GM23248 (cell line): ENCODE measurements around the gene POM121C. TPM values are rescaled to one million over a fixed set of nuclear protein-coding genes. Genes with fewer than 3 reads are reported as not detected.
"Not testable (repeated sequence)": the region's sequence is repeated elsewhere in the genome, so short reads cannot be mapped to it uniquely, and the experiment has no call there.

Experiments
- DNase-seq: peaks from one replicate; pipeline ENCODE4 v3.0.0-alpha.2; 2015
- H2AFZ ChIP-seq: fragments of 200-600 bp; sonication (generic); 2 replicates; pipeline ENCODE4 v1.6.1; 2016; ENCODE audit warnings: antibody characterized with exemption
- H3F3A ChIP-seq: fragments of 200-600 bp; sonication (generic); 2 replicates; pipeline ENCODE4 v1.6.1; 2016; ENCODE audit warnings: mild to moderate bottlenecking, antibody characterized with exemption, mixed run types; ENCODE audit not compliant: insufficient read depth
- H3K27ac ChIP-seq: fragments of 200-600 bp; sonication (generic); 2 replicates; pipeline ENCODE4 v1.5.1; 2016; ENCODE audit warnings: mild to moderate bottlenecking
- H3K27me3 ChIP-seq: fragments of 200-600 bp; sonication (generic); replicated peaks from 2 replicates; pipeline ENCODE4 v1.6.1; 2016; ENCODE audit warnings: mild to moderate bottlenecking; ENCODE audit not compliant: insufficient read depth
- H3K36me3 ChIP-seq: fragments of 200-600 bp; sonication (generic); 2 replicates; pipeline ENCODE4 v1.6.1; 2016; ENCODE audit warnings: low read depth, mild to moderate bottlenecking
- H3K4me1 ChIP-seq: fragments of 200-600 bp; sonication (generic); 2 replicates; pipeline ENCODE4 v1.6.1; 2016; ENCODE audit warnings: mild to moderate bottlenecking; ENCODE audit not compliant: insufficient read depth
- H3K4me2 ChIP-seq: fragments of 200-600 bp; sonication (generic); one replicate; pipeline ENCODE4 v1.6.1; 2016; ENCODE audit warnings: mild to moderate bottlenecking; ENCODE audit not compliant: unreplicated experiment
- H3K4me3 ChIP-seq: fragments of 200-600 bp; sonication (generic); 2 replicates; pipeline ENCODE4 v1.5.1; 2016; ENCODE audit warnings: mild to moderate bottlenecking
- H3K79me2 ChIP-seq: fragments of 200-600 bp; sonication (generic); 2 replicates; pipeline ENCODE4 v1.6.1; 2016; ENCODE audit warnings: mild to moderate bottlenecking; ENCODE audit not compliant: insufficient read depth
- H3K9ac ChIP-seq: fragments of 200-600 bp; sonication (generic); 2 replicates; pipeline ENCODE4 v1.6.1; 2016; ENCODE audit warnings: mild to moderate bottlenecking
- H3K9me2 ChIP-seq: fragments of 200-600 bp; sonication (generic); 2 replicates; pipeline ENCODE4 v1.6.1; 2016; ENCODE audit warnings: mixed run types, mild to moderate bottlenecking, moderate library complexity; ENCODE audit not compliant: insufficient read depth
- H3K9me3 ChIP-seq: fragments of 200-600 bp; sonication (generic); one replicate; pipeline ENCODE4 v1.6.1; 2017; ENCODE audit warnings: low read depth
- H4K20me1 ChIP-seq: fragments of 200-600 bp; sonication (generic); 2 replicates; pipeline ENCODE4 v1.6.0; 2016; ENCODE audit not compliant: insufficient read depth
- WGBS, 2 experiments: methylation state at CpG; one replicate each; pipeline ENCODE4 v1.1.6; 2015 to 2017; ENCODE audit warnings: low lambda C conversion rate in 2 of 2, low coverage in 1 of 2; ENCODE audit errors: missing lambda C conversion rate in 2 of 2; 5-methylcytosine and 5-hydroxymethylcytosine counted together
- in situ Hi-C: fragments of 300-500 bp; cut with MboI; formaldehyde crosslinking; loops from 2 replicates; pipeline ENCODE4 v1.15.0; 2020
- polyA plus RNA-seq: library from polyadenylated mRNA; unstranded; fragments of >200 nt; fragmentation: Nextera tagmentation; extraction: Ambion mirVana; gene quantifications from 2 replicates; pipeline ENCODE4 v1.2.1, GENCODE V29; 2016
- total RNA-seq: library from RNA; depleted of rRNA; stranded (reverse); fragments of >200 nt; shearing (Covaris generic); gene quantifications from 2 replicates; pipeline ENCODE4 v1.2.3, GENCODE V29; 2014

The POM121C gene
- total and polyA plus RNA-seq, 2 experiments from 2014 or later = 14.9 to 27.7 TPM

DNA sequence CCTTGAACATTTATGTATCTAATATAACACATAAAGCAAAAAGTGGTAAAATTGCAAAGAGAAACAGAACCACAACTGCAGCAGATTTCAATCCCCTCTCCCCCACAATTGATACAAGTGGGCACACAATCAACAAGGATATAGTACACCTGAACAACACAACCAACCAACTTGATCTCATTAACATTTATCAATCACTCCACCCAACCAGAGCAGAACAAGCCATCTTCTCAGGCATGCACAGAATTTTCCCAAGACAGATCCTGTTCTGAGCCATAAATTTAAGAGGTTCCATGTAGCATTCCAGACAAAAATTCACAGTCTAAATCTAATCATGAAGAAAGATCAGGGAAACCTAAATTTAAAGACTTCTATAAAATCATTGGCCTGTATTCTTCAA, 5.8 kb downstream of the POM121C start:
- H3K4me1 ChIP-seq, H3K9me3 ChIP-seq, H3K4me3 ChIP-seq, H3K27ac ChIP-seq, DNase-seq, H2AFZ ChIP-seq, H3K9ac ChIP-seq, H3K27me3 ChIP-seq, H3F3A ChIP-seq, H3K4me2 ChIP-seq, in situ Hi-C loops, H4K20me1 ChIP-seq, H3K9me2 ChIP-seq, H3K36me3 ChIP-seq: not testable (repeated sequence)
- H3K79me2 ChIP-seq = peaks cover 80% of the 10 kb centered on the region

DNA sequence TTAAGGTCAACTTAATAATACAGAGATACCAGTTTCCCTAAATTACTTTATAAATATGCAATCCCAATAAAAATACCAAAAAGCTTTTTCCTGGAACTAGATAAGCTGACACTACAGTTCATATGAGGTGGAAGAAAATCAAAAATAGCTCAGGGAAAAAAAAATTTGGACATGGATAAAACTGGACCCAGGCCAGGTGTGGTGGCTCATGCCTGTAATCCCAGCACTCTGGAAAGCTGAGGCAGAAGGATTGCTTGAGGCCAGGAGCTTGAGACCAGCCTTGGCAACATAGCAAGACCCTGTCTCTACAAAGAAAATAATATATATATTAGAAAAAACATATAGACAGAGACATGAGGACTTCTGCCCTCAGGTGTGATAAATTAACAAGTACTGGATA, 8.6 kb downstream of the POM121C start:
- H3K27ac ChIP-seq, H3K9me3 ChIP-seq, H3F3A ChIP-seq, H3K4me3 ChIP-seq, DNase-seq, H3K27me3 ChIP-seq, H4K20me1 ChIP-seq, H3K9ac ChIP-seq, in situ Hi-C loops, H3K9me2 ChIP-seq, H2AFZ ChIP-seq, H3K4me2 ChIP-seq, H3K4me1 ChIP-seq: not testable (repeated sequence)
- H3K36me3 ChIP-seq = peaks cover 15% of the 10 kb centered on the region; the same call in 1 of the 2 replicates
- peaks cover 51% of the 10 kb centered on the region for H3K79me2 ChIP-seq

DNA sequence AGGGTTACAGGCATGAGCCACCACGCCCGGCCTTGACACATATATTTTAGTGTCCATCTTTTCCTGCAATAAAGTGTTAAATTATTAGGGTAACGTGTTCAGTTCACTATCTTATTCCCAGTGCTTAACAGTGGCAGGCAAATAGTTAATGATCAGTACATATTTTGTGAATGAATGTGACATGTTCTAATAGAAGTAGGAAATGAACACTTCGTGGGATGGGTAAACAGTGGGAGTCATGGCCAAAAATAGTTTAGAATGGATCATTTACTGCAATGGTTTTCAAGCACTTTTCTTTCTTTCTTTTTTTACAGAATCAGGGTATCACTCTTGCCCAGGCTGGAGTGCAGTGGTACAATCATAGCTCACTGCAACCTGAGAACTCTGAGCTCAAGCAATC, 15.9 kb downstream of the POM121C start:
- DNase-seq, H3K4me2 ChIP-seq, H3K4me3 ChIP-seq, H3K9me3 ChIP-seq, H4K20me1 ChIP-seq, H3K27ac ChIP-seq, H3K27me3 ChIP-seq, H3K4me1 ChIP-seq, H3K9me2 ChIP-seq, H3K9ac ChIP-seq, in situ Hi-C loops, H3F3A ChIP-seq, H2AFZ ChIP-seq: not testable (repeated sequence)
- peaks cover 18% of the 10 kb centered on the region for H3K36me3 ChIP-seq
- WGBS, 2 experiments = 100% methylated on average over 2 of the region's 4 CpGs
- H3K79me2 ChIP-seq = peaks cover 28% of the 10 kb centered on the region

DNA sequence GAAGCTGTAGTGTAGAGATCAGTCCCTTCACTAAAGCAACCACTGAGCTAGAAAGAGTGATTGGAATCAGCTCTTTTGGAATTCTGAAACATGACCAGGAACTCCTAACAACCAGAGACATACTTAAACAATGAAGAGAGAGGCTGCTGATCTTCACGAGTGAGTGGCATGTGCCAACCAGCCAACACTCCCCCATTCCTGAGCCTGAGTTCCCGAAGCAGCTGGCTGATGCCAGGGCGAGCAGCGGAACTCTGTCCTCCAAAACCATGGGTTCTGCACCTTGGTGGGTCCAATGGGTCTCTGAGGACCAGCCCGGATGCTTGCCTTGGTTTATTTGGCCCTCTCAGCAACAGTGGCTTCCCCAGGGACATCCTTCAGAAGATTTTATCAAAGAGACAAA, 25.6 kb downstream of the POM121C start:
- H3K9ac ChIP-seq, H3K4me2 ChIP-seq, H2AFZ ChIP-seq, H3F3A ChIP-seq, H3K9me2 ChIP-seq, H3K9me3 ChIP-seq, H3K4me1 ChIP-seq, H4K20me1 ChIP-seq, H3K4me3 ChIP-seq, H3K27me3 ChIP-seq, in situ Hi-C loops, H3K27ac ChIP-seq, DNase-seq, H3K36me3 ChIP-seq: not testable (repeated sequence)
- WGBS, 2 experiments = 100% methylated on average over 1 to 4 of the region's 5 CpGs
- peaks cover 18% of the 10 kb centered on the region for H3K79me2 ChIP-seq

DNA sequence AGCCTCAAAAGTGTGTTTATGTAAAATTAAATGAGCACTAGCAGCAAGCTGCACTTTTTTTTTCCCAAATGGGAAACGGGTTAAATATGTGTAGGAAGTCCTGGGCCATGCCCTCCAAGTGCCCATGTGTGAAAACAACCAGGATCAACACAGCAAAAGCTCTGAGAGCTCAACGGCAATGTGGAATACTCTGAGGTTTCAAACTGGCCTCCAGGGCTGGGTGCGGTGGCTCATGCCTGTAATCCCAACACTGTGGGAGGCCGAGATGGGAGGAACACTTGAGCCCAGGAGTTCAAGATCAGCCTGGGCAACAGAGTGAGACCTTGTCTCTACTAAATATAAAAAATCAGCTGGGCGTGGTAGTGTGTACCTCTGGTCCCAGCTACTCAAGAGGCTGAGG, 28.1 kb downstream of the POM121C start:
- H2AFZ ChIP-seq, H4K20me1 ChIP-seq, H3K9ac ChIP-seq, H3K9me2 ChIP-seq, in situ Hi-C loops, H3K9me3 ChIP-seq, H3K4me1 ChIP-seq, H3F3A ChIP-seq, H3K4me2 ChIP-seq, DNase-seq, H3K36me3 ChIP-seq, H3K4me3 ChIP-seq, H3K27me3 ChIP-seq, H3K27ac ChIP-seq: not testable (repeated sequence)
- WGBS, 2 experiments = 44 to 72% methylated on average over 1 to 2 of the region's 5 CpGs
- peaks cover 18% of the 10 kb centered on the region for H3K79me2 ChIP-seq

DNA sequence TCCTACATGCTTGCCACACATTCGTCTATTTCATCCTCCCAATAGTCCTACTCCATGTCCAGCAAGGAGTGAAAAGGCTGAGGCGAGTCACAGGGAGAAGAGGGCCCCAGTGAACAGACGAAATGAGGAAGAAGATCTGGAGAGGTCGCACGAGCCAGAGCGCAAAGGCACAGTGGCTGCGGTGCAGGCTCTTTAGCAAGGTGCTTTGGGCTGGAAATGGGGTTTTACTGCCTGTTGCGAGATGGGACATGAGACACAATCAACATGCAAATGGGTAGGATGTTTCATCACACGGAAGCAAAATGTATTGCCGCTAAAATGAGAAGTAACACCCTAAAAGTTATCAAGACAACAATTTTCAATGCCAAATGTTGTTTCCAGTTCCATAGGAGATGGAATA, 29.7 kb downstream of the POM121C start:
- H4K20me1 ChIP-seq, H3K36me3 ChIP-seq, H3K4me3 ChIP-seq, H3K9me3 ChIP-seq, H3K4me1 ChIP-seq, DNase-seq, H3K9ac ChIP-seq, in situ Hi-C loops, H3K9me2 ChIP-seq, H3K4me2 ChIP-seq, H3K27me3 ChIP-seq, H3F3A ChIP-seq, H2AFZ ChIP-seq, H3K27ac ChIP-seq: not testable (repeated sequence)
- WGBS, 2 experiments = 80 to 85% methylated on average over 5 to 9 of the region's 10 CpGs
- H3K79me2 ChIP-seq = peaks cover 16% of the 10 kb centered on the region

DNA sequence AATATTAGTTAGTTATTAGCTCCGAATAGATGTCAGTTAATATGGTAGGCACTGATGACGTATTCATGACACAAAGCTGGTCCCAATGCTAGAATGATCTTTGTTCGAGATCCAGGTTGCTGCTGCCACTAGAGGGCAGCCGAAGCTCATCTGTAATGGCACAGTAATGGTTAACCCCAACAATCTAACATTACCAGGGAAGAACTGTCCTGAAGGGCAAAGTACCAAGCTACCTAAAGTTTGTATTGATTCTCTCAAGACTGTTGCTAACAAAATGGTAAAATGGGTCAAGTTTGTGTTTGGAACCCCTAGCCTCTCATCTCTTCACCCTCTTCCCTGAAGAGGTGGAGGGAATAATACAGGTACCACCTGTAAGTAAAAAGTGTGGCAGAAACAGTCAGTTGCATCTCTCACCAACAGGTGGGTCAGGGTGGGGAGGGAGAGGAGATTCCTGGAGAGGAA, 33.6 kb downstream of the POM121C start:
- H3K9me3 ChIP-seq, H4K20me1 ChIP-seq, H3F3A ChIP-seq, in situ Hi-C loops, H3K4me3 ChIP-seq, H3K9ac ChIP-seq, H3K4me1 ChIP-seq, H3K27ac ChIP-seq, H2AFZ ChIP-seq, H3K9me2 ChIP-seq, H3K27me3 ChIP-seq, H3K36me3 ChIP-seq, H3K4me2 ChIP-seq: not testable (repeated sequence)
- peaks cover 15% of the 10 kb centered on the region for H3K79me2 ChIP-seq
- 30 to 34% methylated on average over 3 to 4 of the region's 4 CpGs for WGBS, 2 experiments
- DNase-seq = peak; percentile 11

DNA sequence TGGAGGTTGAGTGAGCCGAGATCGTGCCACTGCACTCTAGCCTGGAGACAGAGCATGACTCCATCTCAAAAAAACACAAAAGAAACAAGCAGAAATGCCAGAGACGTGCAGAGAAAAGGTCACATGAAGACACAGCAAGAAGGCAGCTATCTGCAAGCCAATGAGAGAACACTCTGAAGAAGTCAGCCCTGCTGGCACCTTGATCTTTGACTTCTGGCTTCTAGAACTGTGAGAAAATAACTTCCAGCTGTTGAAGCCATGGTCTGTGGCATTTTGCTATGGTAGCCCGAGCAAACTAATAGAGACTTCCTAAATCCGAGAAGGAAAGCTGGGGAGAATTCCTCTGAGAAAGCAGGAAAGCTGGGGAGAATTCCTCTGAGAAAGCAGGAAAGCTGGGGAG, 36.2 kb downstream of the POM121C start:
- H3K4me3 ChIP-seq, H4K20me1 ChIP-seq, H3K4me2 ChIP-seq, H3K9ac ChIP-seq, in situ Hi-C loops, H3K9me3 ChIP-seq, H3K27me3 ChIP-seq, DNase-seq, H3K9me2 ChIP-seq, H3K27ac ChIP-seq, H3K4me1 ChIP-seq, H3K36me3 ChIP-seq, H3F3A ChIP-seq, H2AFZ ChIP-seq: not testable (repeated sequence)
- 40 to 95% methylated on average over 1 to 2 of the region's 5 CpGs for WGBS, 2 experiments
- H3K79me2 ChIP-seq = peaks cover 16% of the 10 kb centered on the region
